H9 (cell line): Measurements from ENCODE around the gene NFKB2. TPM values are rescaled to one million over a fixed set of nuclear protein-coding genes. Genes with fewer than 3 reads are reported as not detected.

Experiments
- DNase-seq: peaks from one replicate; pipeline ENCODE4 v3.0.0-alpha.2; 2017
- H2AFZ ChIP-seq: one replicate; pipeline ENCODE4 v1.6.1; 2013; ENCODE audit warnings: mild to moderate bottlenecking, low read length, control low read depth, moderate library complexity
- H2AK5ac ChIP-seq: 2 replicates; pipeline ENCODE4 v1.6.1; 2013; ENCODE audit warnings: low read length, control low read depth, mixed read lengths; ENCODE audit not compliant: insufficient read length
- H2BK120ac ChIP-seq: one replicate; pipeline ENCODE4 v1.6.1; 2013; ENCODE audit warnings: low read depth, mild to moderate bottlenecking, low read length, control low read depth, inconsistent platforms; ENCODE audit not compliant: poor library complexity, severe bottlenecking
- H2BK12ac ChIP-seq: 2 replicates; pipeline ENCODE4 v1.6.1; 2013; ENCODE audit warnings: low read length, control low read depth, mixed read lengths, low read depth; ENCODE audit not compliant: insufficient read length
- H2BK15ac ChIP-seq: 2 replicates; pipeline ENCODE4 v1.6.1; 2013; ENCODE audit warnings: low read depth, low read length, control low read depth
- H2BK20ac ChIP-seq: one replicate; pipeline ENCODE4 v1.6.1; 2013; ENCODE audit warnings: low read depth, mild to moderate bottlenecking, low read length, control low read depth, inconsistent platforms; ENCODE audit not compliant: poor library complexity, severe bottlenecking
- H2BK5ac ChIP-seq: 2 replicates; pipeline ENCODE4 v1.6.1; 2013; ENCODE audit warnings: low read length, control low read depth, mixed read lengths; ENCODE audit not compliant: insufficient read length
- H3K14ac ChIP-seq: 2 replicates; pipeline ENCODE4 v1.6.1; 2013; ENCODE audit warnings: low read length, control low read depth; ENCODE audit not compliant: insufficient read depth
- H3K18ac ChIP-seq: 2 replicates; pipeline ENCODE4 v1.6.1; 2013; ENCODE audit warnings: low read depth, mild to moderate bottlenecking, mixed read lengths, low read length, control low read depth; ENCODE audit not compliant: insufficient read length
- H3K23ac ChIP-seq: 2 replicates; pipeline ENCODE4 v1.6.1; 2013; ENCODE audit warnings: low read length, control low read depth, mixed read lengths, low read depth; ENCODE audit not compliant: insufficient read length
- H3K23me2 ChIP-seq: 2 replicates; pipeline ENCODE4 v1.6.1; 2013; ENCODE audit warnings: low read depth, mild to moderate bottlenecking, mixed read lengths, low read length, control low read depth; ENCODE audit not compliant: insufficient read length, poor library complexity, severe bottlenecking
- H3K27ac ChIP-seq: 2 replicates; pipeline ENCODE4 v1.5.1; 2013; ENCODE audit warnings: low read length, control low read depth, mixed read lengths, low read depth; ENCODE audit not compliant: insufficient read length
- H3K27me3 ChIP-seq: 2 replicates; pipeline ENCODE4 v1.6.1; 2013; ENCODE audit warnings: low read length, control low read depth, inconsistent platforms; ENCODE audit not compliant: insufficient read depth
- H3K4ac ChIP-seq: 2 replicates; pipeline ENCODE4 v1.6.1; 2013; ENCODE audit warnings: low read depth, mild to moderate bottlenecking, control low read depth, inconsistent platforms, low read length, moderate library complexity
- H3K4me1 ChIP-seq: 2 replicates; pipeline ENCODE4 v1.6.1; 2013; ENCODE audit warnings: low read length, control low read depth, inconsistent platforms; ENCODE audit not compliant: insufficient read depth
- H3K4me2 ChIP-seq: 2 replicates; pipeline ENCODE4 v1.6.1; 2013; ENCODE audit warnings: low read length, control low read depth, mixed read lengths; ENCODE audit not compliant: insufficient read length, insufficient read depth
- H3K56ac ChIP-seq: 2 replicates; pipeline ENCODE4 v1.6.1; 2013; ENCODE audit warnings: low read depth, mild to moderate bottlenecking, mixed read lengths, low read length, control low read depth; ENCODE audit not compliant: insufficient read length
- H3K79me1 ChIP-seq: 2 replicates; pipeline ENCODE4 v1.6.1; 2013; ENCODE audit warnings: low read depth, mild to moderate bottlenecking, moderate library complexity, low read length, control low read depth, inconsistent platforms; ENCODE audit not compliant: insufficient read depth, poor library complexity, severe bottlenecking
- H3K79me2 ChIP-seq: 2 replicates; pipeline ENCODE4 v1.6.1; 2013; ENCODE audit warnings: low read length, control low read depth, inconsistent platforms; ENCODE audit not compliant: insufficient read depth
- H3K9ac ChIP-seq: 2 replicates; pipeline ENCODE4 v1.6.1; 2013; ENCODE audit warnings: low read length, control low read depth, mixed read lengths; ENCODE audit not compliant: insufficient read length; ENCODE audit errors: extremely low read depth
- H3K9me3 ChIP-seq: one replicate; pipeline ENCODE4 v1.6.1; 2013; ENCODE audit warnings: low read depth, low read length, inconsistent platforms; ENCODE audit not compliant: control insufficient read depth
- H3T11ph ChIP-seq: one replicate; pipeline ENCODE4 v1.6.1; 2013; ENCODE audit warnings: mild to moderate bottlenecking, low read length, control low read depth, inconsistent platforms
- H4K20me1 ChIP-seq: one replicate; pipeline ENCODE4 v1.6.1; 2013; ENCODE audit not compliant: control insufficient read depth, insufficient read length, insufficient read depth
- H4K5ac ChIP-seq: 2 replicates; pipeline ENCODE4 v1.6.1; 2013; ENCODE audit warnings: low read depth, mild to moderate bottlenecking, mixed read lengths, low read length, control low read depth; ENCODE audit not compliant: insufficient read length
- H4K8ac ChIP-seq: replicated peaks from 2 replicates; pipeline ENCODE4 v1.6.1; 2013; ENCODE audit warnings: low read length, control low read depth, mixed read lengths, low read depth; ENCODE audit not compliant: insufficient read length
- H4K91ac ChIP-seq: 2 replicates; pipeline ENCODE4 v1.6.1; 2013; ENCODE audit warnings: low read depth, mild to moderate bottlenecking, moderate library complexity, mixed read lengths, low read length, control low read depth; ENCODE audit not compliant: insufficient read length
- H3K27ac Mint-ChIP-seq, 3 experiments: 2 replicates in 2 of 3; 3 replicates in 1 of 3; pipeline ENCODE4 v1.8.0; 2020 to 2021; ENCODE audit warnings: mixed read lengths in 3 of 3, mild to moderate bottlenecking in 1 of 3, moderate library complexity in 1 of 3
- H3K27me3 Mint-ChIP-seq: 2 replicates; pipeline ENCODE4 v1.8.0; 2021; ENCODE audit warnings: low read depth, mild to moderate bottlenecking, moderate library complexity, mixed read lengths
- H3K36me3 Mint-ChIP-seq, 3 experiments: 2 replicates in 2 of 3; 3 replicates in 1 of 3; pipeline ENCODE4 v1.8.0; 2020 to 2021; ENCODE audit warnings: low read depth in 3 of 3, mixed read lengths in 3 of 3; ENCODE audit not compliant: insufficient read depth in 1 of 3
- H3K4me1 Mint-ChIP-seq, 2 experiments: 2 replicates each; pipeline ENCODE4 v1.8.0; 2020; ENCODE audit warnings: mixed read lengths in 2 of 2
- H3K4me3 Mint-ChIP-seq, 2 experiments: 2 replicates in 1 of 2; 3 replicates in 1 of 2; pipeline ENCODE4 v1.8.0; 2020 to 2021; ENCODE audit warnings: mild to moderate bottlenecking in 2 of 2, mixed read lengths in 2 of 2, moderate library complexity in 1 of 2
- H3K9me3 Mint-ChIP-seq, 2 experiments: 2 replicates in 1 of 2; 3 replicates in 1 of 2; pipeline ENCODE4 v1.8.0; 2020; ENCODE audit warnings: mild to moderate bottlenecking in 2 of 2, mixed read lengths in 2 of 2, moderate library complexity in 1 of 2
- WGBS: extraction: QIAGEN DNeasy Blood & Tissue Kit; methylation state at CpG from one replicate; pipeline ENCODE4 v1.1.7; 2013; ENCODE audit warnings: missing lambda C conversion rate, low lambda C conversion rate, mixed read lengths; ENCODE audit not compliant: insufficient read length; ENCODE audit errors: extremely low coverage; 5-methylcytosine and 5-hydroxymethylcytosine counted together
- total RNA-seq: library from RNA; stranded (reverse); gene quantifications from 2 replicates; pipeline ENCODE4 v1.2.1, GENCODE V29; 2021
- TF ChIP-seq, protein P1 (sequence below): fragments of 200-600 bp; sonication (generic); conservative IDR thresholded peaks from 3 replicates; pipeline ENCODE4 v1.8.0; 2021; ENCODE audit warnings: antibody characterized with exemption, mild to moderate bottlenecking

Gene NFKB2
- total RNA-seq, 1 experiment from 2014 or later = 23.7 TPM

DNA sequence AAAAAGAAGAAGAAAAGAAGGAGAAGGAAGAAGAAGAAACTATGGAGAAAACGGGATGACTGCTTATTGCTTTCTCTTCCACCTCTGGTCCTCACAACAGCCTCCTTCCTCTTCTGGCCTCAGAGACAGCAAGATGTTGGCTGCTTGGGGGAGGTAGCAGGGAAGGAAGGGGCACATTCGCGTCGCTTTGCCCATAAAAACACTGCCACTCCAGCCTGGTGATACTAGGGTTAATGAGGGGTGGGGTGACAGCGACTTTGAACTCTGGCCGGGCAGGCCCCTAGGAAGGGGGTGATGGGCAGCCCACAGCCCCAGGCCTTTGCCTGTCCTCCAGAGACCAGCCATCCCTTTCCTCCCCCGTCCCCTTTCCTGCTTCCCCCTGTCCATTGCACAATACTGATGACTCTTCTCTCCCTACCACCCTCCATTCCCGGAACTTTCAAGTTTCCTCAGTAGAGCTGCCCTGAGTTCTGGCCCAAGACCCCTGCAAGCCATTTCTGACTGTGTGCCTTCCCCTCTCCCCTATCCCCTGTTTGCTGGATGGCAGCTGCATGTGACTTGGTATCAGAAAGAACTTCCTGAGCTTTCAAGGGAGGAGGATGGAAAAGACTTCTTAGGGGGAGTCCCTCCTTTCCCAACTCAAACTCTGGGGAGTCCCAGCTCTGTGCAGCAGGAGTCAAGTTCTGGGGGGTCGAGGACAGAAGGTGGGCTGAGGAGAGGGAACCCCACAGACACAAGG is 39.1 kb downstream of the NFKB2 start:
- no peaks in the 10 kb centered on the region; a peak in 1 of 5 replicates for H3K9me3 Mint-ChIP-seq
- H2BK20ac ChIP-seq = no peak overlapping the region
- no peak overlapping the region for H3K14ac ChIP-seq
- H4K91ac ChIP-seq = no peak overlapping the region
- H4K5ac ChIP-seq = no peak overlapping the region
- H3K4me2 ChIP-seq = no peak overlapping the region
- no peak overlapping the region for H3K18ac ChIP-seq
- no peak overlapping the region for H2BK15ac ChIP-seq
- H3K4ac ChIP-seq = no peak overlapping the region
- H3K79me1 ChIP-seq = no peaks in the 10 kb centered on the region
- H2BK120ac ChIP-seq = no peak overlapping the region
- no peaks in the 10 kb centered on the region for H3K79me2 ChIP-seq
- H3K23ac ChIP-seq = no peak overlapping the region
- H4K8ac ChIP-seq = no peak overlapping the region
- peaks cover 5% of the 10 kb centered on the region; the same call in 1 of the 2 replicates for H3K4me1 ChIP-seq
- no peak overlapping the region for H2AK5ac ChIP-seq
- peaks cover 16 to 34% of the 10 kb centered on the region in 2 experiments for H3K4me1 Mint-ChIP-seq
- H2BK12ac ChIP-seq = no peak overlapping the region
- H3K9ac ChIP-seq = no peak overlapping the region
- no peaks in the 10 kb centered on the region for H4K20me1 ChIP-seq
- H3K23me2 ChIP-seq = peaks cover 9% of the 10 kb centered on the region
- no peaks in the 10 kb centered on the region for H3K9me3 ChIP-seq
- TF ChIP-seq, protein P1, sequence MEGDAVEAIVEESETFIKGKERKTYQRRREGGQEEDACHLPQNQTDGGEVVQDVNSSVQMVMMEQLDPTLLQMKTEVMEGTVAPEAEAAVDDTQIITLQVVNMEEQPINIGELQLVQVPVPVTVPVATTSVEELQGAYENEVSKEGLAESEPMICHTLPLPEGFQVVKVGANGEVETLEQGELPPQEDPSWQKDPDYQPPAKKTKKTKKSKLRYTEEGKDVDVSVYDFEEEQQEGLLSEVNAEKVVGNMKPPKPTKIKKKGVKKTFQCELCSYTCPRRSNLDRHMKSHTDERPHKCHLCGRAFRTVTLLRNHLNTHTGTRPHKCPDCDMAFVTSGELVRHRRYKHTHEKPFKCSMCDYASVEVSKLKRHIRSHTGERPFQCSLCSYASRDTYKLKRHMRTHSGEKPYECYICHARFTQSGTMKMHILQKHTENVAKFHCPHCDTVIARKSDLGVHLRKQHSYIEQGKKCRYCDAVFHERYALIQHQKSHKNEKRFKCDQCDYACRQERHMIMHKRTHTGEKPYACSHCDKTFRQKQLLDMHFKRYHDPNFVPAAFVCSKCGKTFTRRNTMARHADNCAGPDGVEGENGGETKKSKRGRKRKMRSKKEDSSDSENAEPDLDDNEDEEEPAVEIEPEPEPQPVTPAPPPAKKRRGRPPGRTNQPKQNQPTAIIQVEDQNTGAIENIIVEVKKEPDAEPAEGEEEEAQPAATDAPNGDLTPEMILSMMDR = no peak
- H2BK5ac ChIP-seq = no peak overlapping the region
- no peak for DNase-seq
- peak overlapping the region in 1 of 2 experiments; percentile 78; a peak in 2 of 5 replicates for H3K4me3 Mint-ChIP-seq
- no peak overlapping the region for H3T11ph ChIP-seq
- H3K56ac ChIP-seq = no peak overlapping the region
- WGBS = no CpG with 5 or more reads among the region's 9 CpGs
- H3K27me3 Mint-ChIP-seq = peaks cover 62% of the 10 kb centered on the region
- no peak overlapping the region for H2AFZ ChIP-seq
- H3K27ac ChIP-seq = no peak overlapping the region
- H3K27me3 ChIP-seq = peaks cover 29% of the 10 kb centered on the region; the same call in 1 of the 2 replicates
- H3K36me3 Mint-ChIP-seq = 0 out of 7 replicates have a peak, but pooled peaks cover 0 to 1% (median 0%) of the 10 kb centered on the region in 3 experiments
- no peak overlapping the region for H3K27ac Mint-ChIP-seq
